ENCODE results near the gene ARHGAP15.

ARHGAP15 gene

GRCh38 chr2:143802871-143803650 lies 673.8 kb downstream of the ARHGAP15 start:
- DNase-seq, result no peak

GRCh38 chr2:143803936-143804335 lies 674.7 kb downstream of the ARHGAP15 start:
- DNase-seq, result no peak

GRCh38 chr2:143805666-143806065 lies 676.4 kb downstream of the ARHGAP15 start:
- no peak for DNase-seq

- DNase-seq, result no peak
These were observed 678.0 kb downstream of the ARHGAP15 start for GRCh38 chr2:143807192-143807591.

DNA sequence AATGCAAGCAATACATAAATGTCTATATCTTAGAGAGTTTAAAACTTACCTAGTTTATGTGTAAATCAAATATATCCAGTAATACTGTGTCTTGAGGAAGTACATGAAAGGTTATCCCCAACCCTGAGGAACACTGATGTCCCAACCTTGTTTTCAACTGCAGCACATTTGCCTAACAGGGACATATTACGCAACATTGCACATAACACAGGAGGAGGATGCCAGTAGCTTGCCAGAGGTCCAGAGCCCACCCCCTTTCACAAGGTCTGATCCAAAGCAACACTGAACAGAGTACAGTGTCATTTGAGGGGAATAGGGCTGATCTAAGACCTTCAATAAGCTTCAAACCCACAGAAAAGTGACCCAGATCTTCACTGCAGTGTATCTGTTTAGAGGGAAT lies 678.5 kb downstream of the ARHGAP15 start:
- DNase-seq, result no peak

DNA sequence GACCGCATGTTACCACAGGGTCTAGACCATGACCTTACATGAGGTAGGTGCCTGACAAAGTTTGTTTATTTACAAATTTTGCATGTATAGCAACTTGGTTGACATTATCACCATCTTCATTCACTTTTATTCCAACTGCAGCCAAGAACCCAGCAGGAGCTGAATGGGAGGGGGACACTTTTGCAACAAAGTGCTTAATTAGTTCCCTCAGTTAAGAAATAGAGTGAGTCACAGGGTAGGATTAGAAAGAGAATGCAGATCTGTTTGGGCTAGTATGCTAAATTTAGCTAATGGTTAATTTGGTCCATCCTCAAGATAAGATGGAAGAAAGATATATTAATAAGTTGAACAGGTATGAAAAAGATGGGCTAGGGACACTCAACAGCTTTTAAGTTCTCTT lies 678.9 kb downstream of the ARHGAP15 start:
- no peak for DNase-seq

- no peak for DNase-seq
These were observed 685.9 kb downstream of the ARHGAP15 start for GRCh38 chr2:143815082-143815481.

DNA sequence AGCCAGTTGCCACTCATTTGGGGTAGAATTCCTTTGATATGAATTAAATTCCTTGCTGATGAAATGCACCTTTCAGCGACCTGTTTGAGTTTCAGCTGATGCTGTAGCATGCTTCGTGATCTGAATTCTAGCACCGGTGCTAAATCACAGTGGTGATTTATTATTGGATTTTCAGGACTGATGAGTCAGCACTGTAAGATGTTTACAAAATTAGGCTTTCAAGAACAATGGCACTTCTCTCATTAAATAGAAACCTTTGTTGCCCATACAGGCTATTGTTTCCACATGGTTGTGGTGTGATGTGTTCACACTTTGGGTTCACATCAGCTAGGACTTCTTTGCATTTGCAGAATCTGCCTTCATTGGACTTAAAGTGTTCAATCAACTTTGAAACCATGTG lies 687.7 kb downstream of the ARHGAP15 start:
- DNase-seq, result no peak

Data from stimulated activated naive CD4-positive, alpha-beta T cell (primary cell).